AML-193 (cell line): ENCODE results near the gene RAB1B.
A peak's percentile ranks its signal among the peaks of the same experiment; 100 is the strongest.

Experiments
- DNase-seq, 2 experiments: peaks; one replicate each; lab custom pipeline; 2025; lab: John Stamatoyannopoulos, UW

Gene RAB1B

GRCh38 chr11:66268244-66268951, at the start of gene RAB1B:
RAB1B (plus strand) TSS chr11:66268639; CDS start chr11:66268680, 41 bp downstream.
- DNase-seq = peak; percentile 97 to 99

- no peak for DNase-seq
Observed at GRCh38 chr11:66218846-66219620, 49.4 kb upstream of the RAB1B start.

- DNase-seq = no peak
Observed at GRCh38 chr11:66219846-66220565, 48.4 kb upstream of the RAB1B start.

DNA sequence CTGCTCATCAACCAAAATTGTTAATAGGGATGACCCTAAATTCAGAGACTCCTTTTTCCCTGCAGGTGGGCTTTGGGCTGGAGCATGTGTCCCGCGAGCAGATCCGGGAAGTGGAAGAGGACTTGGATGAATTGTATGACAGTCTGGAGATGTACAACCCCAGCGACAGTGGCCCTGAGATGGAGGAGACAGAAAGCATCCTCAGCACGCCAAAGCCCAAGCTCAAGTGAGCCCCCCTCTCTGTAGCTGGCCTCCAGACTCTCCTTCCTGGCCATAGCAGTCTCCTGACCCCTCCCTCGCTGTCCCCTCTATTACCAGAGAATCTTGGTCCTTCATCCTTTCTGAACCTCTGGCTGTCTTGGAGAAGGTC, 47.9 kb upstream of the RAB1B start:
- no peak for DNase-seq

DNA sequence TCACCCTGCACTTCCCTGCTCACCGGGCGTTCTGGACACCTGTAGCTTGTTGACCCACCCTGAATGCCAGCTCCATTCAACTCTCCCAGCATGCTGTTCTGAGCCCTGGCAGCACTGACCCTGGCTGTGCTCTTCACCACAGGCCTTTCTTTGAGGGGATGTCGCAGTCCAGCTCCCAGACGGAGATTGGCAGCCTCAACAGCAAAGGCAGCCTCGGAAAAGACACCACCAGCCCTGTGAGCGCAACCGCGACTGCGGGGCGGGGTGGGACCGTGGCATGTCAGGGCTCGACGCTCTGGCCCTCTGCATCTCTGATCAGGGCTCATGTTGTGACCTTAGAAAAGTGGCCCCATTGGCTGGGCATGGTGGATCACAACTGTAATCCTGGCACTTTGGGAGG, 47.4 kb upstream of the RAB1B start:
- DNase-seq = no peak

GRCh38 chr11:66221726-66222236, 46.7 kb upstream of the RAB1B start:
- no peak for DNase-seq

- DNase-seq = peak; percentile 80 to 84
Observed at GRCh38 chr11:66222358-66223149, 45.9 kb upstream of the RAB1B start.

GRCh38 chr11:66224226-66224855, 44.1 kb upstream of the RAB1B start:
- no peak for DNase-seq

GRCh38 chr11:66225066-66225465, 43.4 kb upstream of the RAB1B start:
- no peak for DNase-seq

- no peak for DNase-seq
Observed at GRCh38 chr11:66226101-66226500, 42.3 kb upstream of the RAB1B start.

- no peak for DNase-seq
Observed at GRCh38 chr11:66227700-66228099, 40.7 kb upstream of the RAB1B start.

GRCh38 chr11:66228521-66228920, 39.9 kb upstream of the RAB1B start:
- DNase-seq = no peak

DNA sequence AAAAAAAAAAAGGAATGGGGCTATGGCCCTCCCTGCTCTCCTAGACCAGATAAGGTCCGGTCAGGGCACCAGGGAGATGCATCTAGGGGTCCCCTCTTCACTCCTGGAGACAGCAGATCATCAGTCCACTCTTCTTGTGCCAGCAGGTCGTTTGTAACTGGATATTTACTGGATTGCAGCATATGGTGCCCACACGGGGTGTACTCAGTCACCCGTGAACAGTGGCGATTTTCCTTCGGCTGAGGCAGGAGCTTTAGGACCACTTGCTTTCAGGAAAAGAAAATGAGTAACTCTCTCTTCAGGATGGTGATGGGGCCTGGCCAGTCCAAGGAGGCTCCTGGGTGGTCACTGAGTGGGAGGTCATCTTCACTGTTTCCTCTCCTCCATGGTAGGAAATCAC, 38.3 kb upstream of the RAB1B start:
- no peak for DNase-seq

- no peak for DNase-seq
Observed at GRCh38 chr11:66230978-66231377, 37.5 kb upstream of the RAB1B start.

DNA sequence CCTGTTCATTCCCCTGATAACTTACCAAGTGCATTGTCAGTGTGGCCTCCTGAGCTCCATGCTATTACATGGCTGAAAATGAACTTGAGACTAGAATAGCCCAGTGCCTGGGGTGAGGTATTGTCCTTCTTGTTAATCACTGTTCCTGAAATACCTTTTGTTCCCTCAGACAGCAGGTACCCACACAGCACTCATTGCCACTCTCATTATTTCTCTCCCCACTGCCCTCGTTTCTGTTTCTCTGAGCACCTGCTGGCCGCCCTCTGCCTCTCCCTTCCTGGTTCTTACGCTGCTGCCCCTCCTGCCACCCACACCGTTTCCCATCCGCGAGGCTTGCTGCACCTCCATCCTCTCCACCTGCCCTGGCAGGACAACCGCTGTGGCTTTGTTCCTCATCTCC, 36.9 kb upstream of the RAB1B start:
- DNase-seq = no peak

DNA sequence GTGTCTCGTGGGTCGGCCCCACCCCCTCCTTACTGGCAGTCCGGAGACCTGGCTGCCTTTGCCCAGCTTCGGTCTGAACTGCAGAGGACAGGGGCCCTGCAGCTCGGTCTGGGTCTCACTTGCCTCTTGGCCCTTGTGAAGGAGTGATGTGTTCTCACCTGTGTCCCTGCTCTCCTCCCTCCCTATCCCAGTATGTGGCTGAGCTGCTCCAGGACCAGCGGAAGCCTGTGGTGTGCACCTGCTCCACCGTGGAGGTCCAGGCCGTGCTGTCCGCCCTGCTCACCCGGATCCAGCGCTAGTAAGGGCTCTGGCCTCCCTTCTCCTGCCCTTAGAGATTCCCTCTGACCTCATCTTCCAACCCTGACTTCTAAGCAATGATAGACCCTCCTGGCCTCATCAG, 35.7 kb upstream of the RAB1B start:
- DNase-seq = no peak

DNA sequence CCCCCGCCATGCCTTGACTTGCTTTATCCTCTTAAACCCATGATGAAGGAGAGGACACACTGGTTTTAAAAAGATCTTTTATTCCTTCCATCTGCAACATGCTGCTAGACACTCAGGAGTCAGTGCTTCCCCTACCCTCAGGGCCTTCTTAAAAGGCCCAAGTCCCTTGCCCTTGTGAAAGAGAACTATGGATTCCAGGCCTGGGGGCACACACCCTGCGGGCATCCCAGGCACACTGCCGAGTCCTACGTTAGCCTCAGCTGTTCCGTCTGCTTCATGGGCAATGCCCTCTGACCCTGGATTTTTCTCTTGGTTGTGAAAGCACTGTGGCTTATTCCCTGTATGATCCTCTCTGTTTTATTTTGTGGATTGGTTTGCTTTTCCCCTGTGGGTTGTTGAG, 35.1 kb upstream of the RAB1B start:
- DNase-seq = no peak

DNA sequence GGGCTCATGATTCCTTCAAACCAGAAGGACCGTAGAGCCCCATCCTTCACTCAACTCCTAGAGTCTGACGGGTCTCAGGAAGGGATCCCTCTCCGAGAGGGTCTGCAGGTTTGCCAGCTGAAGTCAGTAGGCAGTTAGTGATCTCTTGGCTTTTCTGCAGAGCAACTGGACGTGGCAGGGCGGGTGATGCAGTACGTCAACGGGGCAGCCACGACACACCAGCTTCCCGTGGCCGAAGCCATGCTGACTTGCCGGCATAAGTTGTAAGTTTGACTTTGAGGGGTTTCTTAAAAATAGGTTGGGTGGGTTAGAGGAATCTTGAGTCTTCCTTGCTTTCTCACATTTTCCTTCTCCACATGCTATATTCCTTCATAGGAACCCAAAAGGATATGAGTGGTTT, 33.3 kb upstream of the RAB1B start:
- DNase-seq = no peak

DNA sequence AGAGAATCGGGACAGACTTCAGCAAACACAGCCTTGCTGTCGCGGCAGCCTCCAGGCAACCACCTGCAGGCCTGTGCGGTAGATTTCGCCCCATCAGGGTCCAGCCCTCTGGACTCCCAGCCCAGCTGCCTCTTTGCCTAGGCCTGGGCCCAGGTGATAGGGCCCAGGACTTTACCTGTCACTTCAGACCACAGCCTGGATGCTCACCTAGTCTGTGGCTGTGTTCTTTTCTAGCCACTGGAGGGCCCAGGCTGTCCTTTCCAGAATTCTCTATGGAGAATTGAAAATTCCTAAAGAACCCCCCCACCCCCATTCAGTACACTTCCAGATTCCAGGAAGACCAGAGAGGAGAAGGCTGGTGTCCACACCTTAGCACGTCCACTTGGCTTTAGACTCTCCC, 30.6 kb upstream of the RAB1B start:
- no peak for DNase-seq

DNA sequence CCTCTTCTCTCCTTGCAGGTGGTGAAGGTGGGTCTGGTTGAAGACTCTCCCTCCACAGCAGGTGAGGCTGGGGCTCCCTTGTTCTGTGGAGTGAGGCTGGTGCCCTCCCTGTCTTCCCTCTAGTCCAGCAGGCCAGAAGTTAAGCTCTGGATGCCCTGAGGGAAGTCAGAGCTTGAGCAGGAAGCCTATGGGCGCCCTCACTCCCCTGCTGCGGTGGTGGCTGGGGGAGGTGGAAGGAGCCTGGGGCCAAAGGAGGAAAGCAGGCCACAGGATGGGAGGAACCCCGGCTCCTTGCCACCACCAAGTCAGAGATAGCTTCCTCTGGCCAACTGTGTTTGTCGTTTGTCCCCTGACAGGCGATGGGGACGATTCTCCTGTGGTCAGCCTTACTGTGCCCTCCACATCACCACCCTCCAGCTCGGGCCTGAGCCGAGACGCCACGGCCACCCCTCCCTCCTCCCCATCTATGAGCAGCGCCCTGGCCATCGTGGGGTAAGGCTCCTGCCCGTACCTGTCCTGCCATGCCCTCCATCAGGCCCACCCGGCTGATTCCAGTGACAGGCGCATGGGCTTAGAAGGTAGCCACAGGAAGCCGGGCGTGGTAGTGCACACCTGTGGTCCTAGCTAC, 29.5 kb upstream of the RAB1B start:
- no peak for DNase-seq

GRCh38 chr11:66239511-66239910, 28.9 kb upstream of the RAB1B start:
- DNase-seq = no peak
